ENCODE results near the gene BIN1.

BIN1 gene

GRCh38 chr2:127140538-127140937, 33.6 kb upstream of the BIN1 start:
- Histone ChIP-seq H3K4me1 (ENCODE audit: control extremely low read depth in 1 of 4, control insufficient read depth in 4 of 4, insufficient read depth in 4 of 4, low read length in 3 of 4) (peaks cover 0 to 15% (median 2%) of the 10 kb centered on the region in 4 experiments), H3K36me3 (ENCODE audit: control insufficient read depth in 4 of 4, insufficient read depth in 4 of 4, low read length in 3 of 4) (no peaks in the 10 kb centered on the region), H3K27ac (ENCODE audit: insufficient read depth in 1 of 2, low read depth in 1 of 2, low read length in 2 of 2, poor library complexity in 1 of 2, severe bottlenecking in 2 of 2) (no peak overlapping the region), H3K9me3 (ENCODE audit: control extremely low read depth in 1 of 5, control insufficient read depth in 4 of 5, insufficient read depth in 2 of 5, low read depth in 1 of 5, low read length in 4 of 5) (peaks cover 0 to 11% (median 0%) of the 10 kb centered on the region in 5 experiments), H3K4me3 (ENCODE audit: control insufficient read depth in 1 of 7, extremely low read depth in 1 of 7, insufficient read depth in 4 of 7, low read depth in 2 of 7, low read length in 6 of 7) (no peak overlapping the region), H3K27me3 (replicated peaks in 2 of 5; ENCODE audit: control insufficient read depth in 4 of 5, insufficient read depth in 5 of 5, low read length in 4 of 5) (no peaks in the 10 kb centered on the region)
- CTCF ChIA-PET = interaction anchor here (0.8 to 1.5 kb wide), 4 partner anchors 11 to 68 kb away, joined by 3 to 5 read pairs (median 3); no protein-coding TSS in a partner anchor
- POLR2A ChIA-PET = interaction anchor here (0.8 to 1.2 kb wide), 2 partner anchors 24 to 63 kb away, joined by 3 read pairs; no protein-coding TSS in a partner anchor
- DNase-seq = peak in 2 of 3 donors; percentile 33 to 60
- WGBS (ENCODE audit: insufficient coverage) = 50% methylated on average over 12 of the region's 13 CpGs

- H3K4me1 ChIP-seq (ENCODE audit: control extremely low read depth in 1 of 4, control insufficient read depth in 4 of 4, insufficient read depth in 4 of 4, low read length in 3 of 4) = peaks cover 2 to 21% (median 4%) of the 10 kb centered on the region in 4 experiments
- peak in 1 of 3 donors; percentile 27 for DNase-seq
- peaks cover 0 to 11% (median 0%) of the 10 kb centered on the region in 5 experiments for H3K9me3 ChIP-seq (ENCODE audit: control extremely low read depth in 1 of 5, control insufficient read depth in 4 of 5, insufficient read depth in 2 of 5, low read depth in 1 of 5, low read length in 4 of 5)
- 23% methylated on average over 1 of the region's 2 CpGs for WGBS (ENCODE audit: insufficient coverage)
- ChIA-PET CTCF (interaction anchor here (0.8 to 1.3 kb wide), 5 partner anchors 8 to 150 kb away, joined by 3 read pairs; no protein-coding TSS in a partner anchor), POLR2A (no interaction called here)
- H3K4me3 ChIP-seq (ENCODE audit: control insufficient read depth in 1 of 7, extremely low read depth in 1 of 7, insufficient read depth in 4 of 7, low read depth in 2 of 7, low read length in 6 of 7) = no peak overlapping the region
- no peaks in the 10 kb centered on the region for H3K27me3 ChIP-seq (replicated peaks in 2 of 5; ENCODE audit: control insufficient read depth in 4 of 5, insufficient read depth in 5 of 5, low read length in 4 of 5)
- H3K36me3 ChIP-seq (ENCODE audit: control insufficient read depth in 4 of 4, insufficient read depth in 4 of 4, low read length in 3 of 4) = no peaks in the 10 kb centered on the region
- no peak overlapping the region for H3K27ac ChIP-seq (ENCODE audit: insufficient read depth in 1 of 2, low read depth in 1 of 2, low read length in 2 of 2, poor library complexity in 1 of 2, severe bottlenecking in 2 of 2)
Observed at GRCh38 chr2:127139766-127140165, 32.8 kb upstream of the BIN1 start.

- peaks cover 0 to 11% (median 0%) of the 10 kb centered on the region in 5 experiments for H3K9me3 ChIP-seq (ENCODE audit: control extremely low read depth in 1 of 5, control insufficient read depth in 4 of 5, insufficient read depth in 2 of 5, low read depth in 1 of 5, low read length in 4 of 5)
Observed at GRCh38 chr2:127138281-127138680, 31.3 kb upstream of the BIN1 start.

GRCh38 chr2:127137741-127138140, 30.8 kb upstream of the BIN1 start:
- Histone ChIP-seq H3K4me3 (ENCODE audit: control insufficient read depth in 1 of 7, extremely low read depth in 1 of 7, insufficient read depth in 4 of 7, low read depth in 2 of 7, low read length in 6 of 7) (no peak overlapping the region), H3K27ac (ENCODE audit: insufficient read depth in 1 of 2, low read depth in 1 of 2, low read length in 2 of 2, poor library complexity in 1 of 2, severe bottlenecking in 2 of 2) (no peak overlapping the region), H3K36me3 (ENCODE audit: control insufficient read depth in 4 of 4, insufficient read depth in 4 of 4, low read length in 3 of 4) (no peaks in the 10 kb centered on the region), H3K9me3 (ENCODE audit: control extremely low read depth in 1 of 5, control insufficient read depth in 4 of 5, insufficient read depth in 2 of 5, low read depth in 1 of 5, low read length in 4 of 5) (peaks cover 0 to 11% (median 0%) of the 10 kb centered on the region in 5 experiments), H3K4me1 (ENCODE audit: control extremely low read depth in 1 of 4, control insufficient read depth in 4 of 4, insufficient read depth in 4 of 4, low read length in 3 of 4) (peaks cover 2 to 29% (median 4%) of the 10 kb centered on the region in 4 experiments), H3K27me3 (replicated peaks in 2 of 5; ENCODE audit: control insufficient read depth in 4 of 5, insufficient read depth in 5 of 5, low read length in 4 of 5) (no peaks in the 10 kb centered on the region)
- DNase-seq = no peak
- CTCF ChIA-PET = no interaction called here
- POLR2A ChIA-PET = no interaction called here
- WGBS (ENCODE audit: insufficient coverage) = 99% methylated on average over 15 of the region's 15 CpGs

More at GRCh38 chr2:127138281-127138680, 31.3 kb upstream of the BIN1 start:
- POLR2A ChIA-PET = no interaction called here
- Histone ChIP-seq H3K36me3 (ENCODE audit: control insufficient read depth in 4 of 4, insufficient read depth in 4 of 4, low read length in 3 of 4) (no peaks in the 10 kb centered on the region), H3K4me1 (ENCODE audit: control extremely low read depth in 1 of 4, control insufficient read depth in 4 of 4, insufficient read depth in 4 of 4, low read length in 3 of 4) (peaks cover 2 to 26% (median 4%) of the 10 kb centered on the region in 4 experiments), H3K27me3 (replicated peaks in 2 of 5; ENCODE audit: control insufficient read depth in 4 of 5, insufficient read depth in 5 of 5, low read length in 4 of 5) (no peaks in the 10 kb centered on the region), H3K4me3 (ENCODE audit: control insufficient read depth in 1 of 7, extremely low read depth in 1 of 7, insufficient read depth in 4 of 7, low read depth in 2 of 7, low read length in 6 of 7) (no peak overlapping the region), H3K27ac (ENCODE audit: insufficient read depth in 1 of 2, low read depth in 1 of 2, low read length in 2 of 2, poor library complexity in 1 of 2, severe bottlenecking in 2 of 2) (no peak overlapping the region)
- DNase-seq = no peak
- 100% methylated on average over 7 of the region's 12 CpGs for WGBS (ENCODE audit: insufficient coverage)
- CTCF ChIA-PET = no interaction called here

GRCh38 chr2:127137225-127137624, 30.3 kb upstream of the BIN1 start:
- POLR2A ChIA-PET = no interaction called here
- H3K27ac ChIP-seq (ENCODE audit: insufficient read depth in 1 of 2, low read depth in 1 of 2, low read length in 2 of 2, poor library complexity in 1 of 2, severe bottlenecking in 2 of 2) = no peak overlapping the region
- no peaks in the 10 kb centered on the region for H3K36me3 ChIP-seq (ENCODE audit: control insufficient read depth in 4 of 4, insufficient read depth in 4 of 4, low read length in 3 of 4)
- H3K27me3 ChIP-seq (replicated peaks in 2 of 5; ENCODE audit: control insufficient read depth in 4 of 5, insufficient read depth in 5 of 5, low read length in 4 of 5) = no peaks in the 10 kb centered on the region
- DNase-seq = no peak
- peaks cover 0 to 11% (median 0%) of the 10 kb centered on the region in 5 experiments for H3K9me3 ChIP-seq (ENCODE audit: control extremely low read depth in 1 of 5, control insufficient read depth in 4 of 5, insufficient read depth in 2 of 5, low read depth in 1 of 5, low read length in 4 of 5)
- 97% methylated on average over 12 of the region's 12 CpGs for WGBS (ENCODE audit: insufficient coverage)
- peaks cover 2 to 29% (median 4%) of the 10 kb centered on the region in 4 experiments for H3K4me1 ChIP-seq (ENCODE audit: control extremely low read depth in 1 of 4, control insufficient read depth in 4 of 4, insufficient read depth in 4 of 4, low read length in 3 of 4)
- CTCF ChIA-PET = interaction anchor here (1.2 kb wide), 1 partner anchor 9 kb away, joined by 3 read pairs; no protein-coding TSS in a partner anchor
- H3K4me3 ChIP-seq (ENCODE audit: control insufficient read depth in 1 of 7, extremely low read depth in 1 of 7, insufficient read depth in 4 of 7, low read depth in 2 of 7, low read length in 6 of 7) = no peak overlapping the region

- H3K4me3 ChIP-seq (ENCODE audit: control insufficient read depth in 1 of 7, extremely low read depth in 1 of 7, insufficient read depth in 4 of 7, low read depth in 2 of 7, low read length in 6 of 7) = no peak overlapping the region
- WGBS (ENCODE audit: insufficient coverage) = 66% methylated on average over 11 of the region's 15 CpGs
- H3K36me3 ChIP-seq (ENCODE audit: control insufficient read depth in 4 of 4, insufficient read depth in 4 of 4, low read length in 3 of 4) = no peaks in the 10 kb centered on the region
- H3K9me3 ChIP-seq (ENCODE audit: control extremely low read depth in 1 of 5, control insufficient read depth in 4 of 5, insufficient read depth in 2 of 5, low read depth in 1 of 5, low read length in 4 of 5) = peaks cover 0 to 5% (median 0%) of the 10 kb centered on the region in 5 experiments
- POLR2A ChIA-PET = no interaction called here
- CTCF ChIA-PET = interaction anchor here (1.4 kb wide), 1 partner anchor 10 kb away, joined by 5 read pairs; no protein-coding TSS in a partner anchor
- H3K4me1 ChIP-seq (ENCODE audit: control extremely low read depth in 1 of 4, control insufficient read depth in 4 of 4, insufficient read depth in 4 of 4, low read length in 3 of 4) = peaks cover 2 to 23% (median 4%) of the 10 kb centered on the region in 4 experiments
- no peaks in the 10 kb centered on the region for H3K27me3 ChIP-seq (replicated peaks in 2 of 5; ENCODE audit: control insufficient read depth in 4 of 5, insufficient read depth in 5 of 5, low read length in 4 of 5)
- DNase-seq = no peak
- H3K27ac ChIP-seq (ENCODE audit: insufficient read depth in 1 of 2, low read depth in 1 of 2, low read length in 2 of 2, poor library complexity in 1 of 2, severe bottlenecking in 2 of 2) = no peak overlapping the region
Observed at GRCh38 chr2:127134833-127135830, 28.2 kb upstream of the BIN1 start.

GRCh38 chr2:127134235-127134634, 27.3 kb upstream of the BIN1 start:
- Histone ChIP-seq H3K27me3 (replicated peaks in 2 of 5; ENCODE audit: control insufficient read depth in 4 of 5, insufficient read depth in 5 of 5, low read length in 4 of 5) (no peaks in the 10 kb centered on the region), H3K4me3 (ENCODE audit: control insufficient read depth in 1 of 7, extremely low read depth in 1 of 7, insufficient read depth in 4 of 7, low read depth in 2 of 7, low read length in 6 of 7) (no peak overlapping the region), H3K27ac (ENCODE audit: insufficient read depth in 1 of 2, low read depth in 1 of 2, low read length in 2 of 2, poor library complexity in 1 of 2, severe bottlenecking in 2 of 2) (no peak overlapping the region), H3K36me3 (ENCODE audit: control insufficient read depth in 4 of 4, insufficient read depth in 4 of 4, low read length in 3 of 4) (no peaks in the 10 kb centered on the region), H3K4me1 (ENCODE audit: control extremely low read depth in 1 of 4, control insufficient read depth in 4 of 4, insufficient read depth in 4 of 4, low read length in 3 of 4) (peaks cover 0 to 19% (median 3%) of the 10 kb centered on the region in 4 experiments), H3K9me3 (ENCODE audit: control extremely low read depth in 1 of 5, control insufficient read depth in 4 of 5, insufficient read depth in 2 of 5, low read depth in 1 of 5, low read length in 4 of 5) (peaks cover 0 to 4% (median 0%) of the 10 kb centered on the region in 5 experiments)
- no peak for DNase-seq
- ChIA-PET CTCF (no interaction called here), POLR2A (no interaction called here)
- WGBS (ENCODE audit: insufficient coverage) = 76% methylated on average over 4 of the region's 4 CpGs

Measured in common myeloid progenitor, CD34-positive (primary cell).